Gastroesophageal sphincter (tissue), 4 donors: ENCODE results near the gene CAPZB. TPM values are rescaled to one million over a fixed set of nuclear protein-coding genes. Genes with fewer than 3 reads are reported as not detected.
"Not testable (repeated sequence)": the region's sequence is repeated elsewhere in the genome, so short reads cannot be mapped to it uniquely, and the experiment has no call there.

Experiments used
- ATAC-seq: fragments of 150-250 bp; one replicate; pipeline ENCODE4 v1.9.1; 2016; ENCODE audit warnings: mild to moderate bottlenecking, moderate library complexity
- H3K27ac ChIP-seq, 4 donors: fragments of 200-600 bp; sonication (generic) in 3 of 4; 1 replicate in 3 of 4; 2 replicates in 1 of 4; pipeline ENCODE4 v1.5.1; 2016 to 2019
- H3K27me3 ChIP-seq: fragments of 200-600 bp; sonication (generic); one replicate; pipeline ENCODE4 v1.5.1; 2019
- H3K36me3 ChIP-seq, 2 donors: fragments of 200-600 bp; sonication (generic); one replicate each; pipeline ENCODE4 v1.5.1; 2019; ENCODE audit warnings: control low read depth in 1 of 2
- H3K4me1 ChIP-seq, 3 donors: fragments of 200-600 bp; sonication (generic); 1 replicate in 2 of 3; 2 replicates in 1 of 3; pipeline ENCODE4 v1.5.1; 2016 to 2019; ENCODE audit warnings: control low read depth in 2 of 3
- H3K4me3 ChIP-seq, 2 donors: fragments of 200-600 bp; sonication (generic); one replicate each; pipeline ENCODE4 v1.5.1; 2019; ENCODE audit warnings: mild to moderate bottlenecking in 1 of 2, moderate library complexity in 1 of 2
- H3K9me3 ChIP-seq, 3 donors: fragments of 200-600 bp; sonication (generic); one replicate each; pipeline ENCODE4 v1.5.1; 2017 to 2019; ENCODE audit warnings: control low read depth in 2 of 3
- CTCF ChIP-seq, 4 experiments: fragments of 200-600 bp in 2 of 4; fragments of 450-650 bp in 2 of 4; sonication (generic) in 1 of 4; IDR thresholded peaks; one replicate each; pipeline ENCODE4 v1.5.1; 2017 to 2019; ENCODE audit warnings: antibody characterized with exemption in 4 of 4, mild to moderate bottlenecking in 2 of 4, moderate library complexity in 2 of 4
- EP300 ChIP-seq: sonication (generic); formaldehyde crosslinking; IDR thresholded peaks from one replicate; pipeline ENCODE4 v1.6.1; 2017; ENCODE audit warnings: antibody characterized with exemption, mild to moderate bottlenecking
- POLR2A ChIP-seq, 2 donors: fragments of 450-650 bp; IDR thresholded peaks; one replicate each; pipeline ENCODE4 v1.6.1; 2017; ENCODE audit warnings: antibody characterized with exemption in 2 of 2, mild to moderate bottlenecking in 2 of 2, moderate library complexity in 1 of 2
- POLR2AphosphoS5 ChIP-seq: sonication (generic); formaldehyde crosslinking; IDR thresholded peaks from one replicate; pipeline ENCODE4 v1.6.1; 2017; ENCODE audit warnings: antibody characterized with exemption
- WGBS, 2 donors: methylation state at CpG; one replicate each; pipeline ENCODE4 v1.1.5; 2018; ENCODE audit warnings: low coverage in 1 of 2; 5-methylcytosine and 5-hydroxymethylcytosine counted together
- total RNA-seq, 4 donors: library from RNA; depleted of rRNA; stranded (reverse); fragments of >200 nt; gene quantifications; one replicate each; pipeline ENCODE4 v1.1.0, GENCODE V29; 2016

The CAPZB gene
- total RNA-seq, 4 donors from 2014 or later = 160 to 288 (median 184) TPM

GRCh38 chr1:19517017-19517416 lies 31.7 kb upstream of the CAPZB start:
- no peak overlapping the region for H3K4me3 ChIP-seq
- H3K36me3 ChIP-seq = no peaks in the 10 kb centered on the region
- no peaks in the 10 kb centered on the region for H3K27me3 ChIP-seq
- peaks cover 0 to 31% (median 5%) of the 10 kb centered on the region in 3 donors for H3K4me1 ChIP-seq
- ATAC-seq = no peak
- peak overlapping the region in 1 of 4 donors; percentile 3 for H3K27ac ChIP-seq
- H3K9me3 ChIP-seq = no peaks in the 10 kb centered on the region
- TF ChIP-seq EP300 (no peak), POLR2AphosphoS5 (no peak), CTCF (IDR thresholded peaks at IDR 0.05) (no peak), POLR2A (IDR thresholded peaks at IDR 0.05) (no peak)

- H3K27ac ChIP-seq = peak overlapping the region in 3 of 4 donors; percentile 60 to 69 (median 69)
These were observed 29.9 kb upstream of the CAPZB start for GRCh38 chr1:19515201-19515600.

GRCh38 chr1:19514391-19514831 lies 29.1 kb upstream of the CAPZB start:
- Histone ChIP-seq H3K27ac (peak overlapping the region in 3 of 4 donors; percentile 60 to 69 (median 69)), H3K9me3 (no peaks in the 10 kb centered on the region), H3K36me3 (no peaks in the 10 kb centered on the region), H3K27me3 (no peaks in the 10 kb centered on the region), H3K4me3 (no peak overlapping the region), H3K4me1 (peaks cover 0 to 40% (median 5%) of the 10 kb centered on the region in 3 donors)
- peak; percentile 84 for ATAC-seq
- TF ChIP-seq CTCF (IDR thresholded peaks at IDR 0.05) = no peak
- peak; percentile 21 for TF ChIP-seq POLR2AphosphoS5
- 33 to 57% methylated on average over 1 to 4 of the region's 7 CpGs for WGBS, 2 donors

More at GRCh38 chr1:19515201-19515600, 29.9 kb upstream of the CAPZB start:
- Histone ChIP-seq H3K4me3 (no peak overlapping the region), H3K4me1 (peaks cover 0 to 37% (median 5%) of the 10 kb centered on the region in 3 donors), H3K36me3 (no peaks in the 10 kb centered on the region), H3K9me3 (no peaks in the 10 kb centered on the region), H3K27me3 (no peaks in the 10 kb centered on the region)
- TF ChIP-seq EP300 (no peak), CTCF (IDR thresholded peaks at IDR 0.05) (no peak), POLR2AphosphoS5 (no peak), POLR2A (IDR thresholded peaks at IDR 0.05) (no peak)
- no peak for ATAC-seq
- WGBS, 2 donors = 93 to 100% methylated on average over 1 to 4 of the region's 4 CpGs

- 33 to 35% methylated on average over 2 of the region's 2 CpGs for WGBS, 2 donors
- Histone ChIP-seq H3K27ac (no peak overlapping the region), H3K4me3 (no peak overlapping the region), H3K27me3 (no peaks in the 10 kb centered on the region), H3K36me3 (no peaks in the 10 kb centered on the region), H3K4me1 (peaks cover 0 to 52% (median 5%) of the 10 kb centered on the region in 3 donors), H3K9me3 (no peaks in the 10 kb centered on the region)
- ATAC-seq = no peak
- TF ChIP-seq EP300 = no peak
- no peak for TF ChIP-seq CTCF (IDR thresholded peaks at IDR 0.05)
- TF ChIP-seq POLR2A (IDR thresholded peaks at IDR 0.05) = no peak
- TF ChIP-seq POLR2AphosphoS5 = no peak
These were observed 27.2 kb upstream of the CAPZB start for GRCh38 chr1:19512545-19512944.

- H3K27me3 ChIP-seq = no peaks in the 10 kb centered on the region
- no peak for ATAC-seq
- H3K4me3 ChIP-seq = no peak overlapping the region
- TF ChIP-seq POLR2AphosphoS5 = no peak
- no peak for TF ChIP-seq EP300
- TF ChIP-seq CTCF (IDR thresholded peaks at IDR 0.05) = no peak
- no peak for TF ChIP-seq POLR2A (IDR thresholded peaks at IDR 0.05)
- no peaks in the 10 kb centered on the region for H3K36me3 ChIP-seq
- H3K4me1 ChIP-seq = peaks cover 0 to 67% (median 9%) of the 10 kb centered on the region in 3 donors
- H3K9me3 ChIP-seq = no peaks in the 10 kb centered on the region
- no peak overlapping the region for H3K27ac ChIP-seq
These were observed 25.8 kb upstream of the CAPZB start for GRCh38 chr1:19511116-19511515.

- H3K4me1 ChIP-seq = peaks cover 0 to 72% (median 16%) of the 10 kb centered on the region in 3 donors
- H3K27me3 ChIP-seq, ATAC-seq, H3K4me3 ChIP-seq, H3K27ac ChIP-seq, H3K9me3 ChIP-seq, H3K36me3 ChIP-seq: not testable (repeated sequence)
- WGBS, 2 donors = 82 to 94% methylated on average over 6 to 8 of the region's 8 CpGs
These were observed 24.3 kb upstream of the CAPZB start for GRCh38 chr1:19509647-19510046.
